Inferior parietal cortex (tissue), 1 donor: Measurements from ENCODE around the gene RIMBP3B.
"Not testable (repeated sequence)": the region's sequence is repeated elsewhere in the genome, so short reads cannot be mapped to it uniquely, and the experiment has no call there.

Experiments
- DNase-seq: peaks from one replicate; pipeline ENCODE4 v3.0.0-alpha.2; 2016; ENCODE audit errors: extremely low spot score

Gene RIMBP3B

GRCh38 chr22:21383701-21384467 is at the start of gene RIMBP3B:
TSS of gene RIMBP3B (plus strand) at chr22:21383751. CDS start at chr22:21383859, 108 bp downstream.
- DNase-seq, result not testable (repeated sequence)

GRCh38 chr22:21357527-21357926 is 26.0 kb upstream of the RIMBP3B start:
- DNase-seq, result not testable (repeated sequence)

- not testable (repeated sequence) for DNase-seq
Observed at GRCh38 chr22:21360525-21360924, 23.0 kb upstream of the RIMBP3B start.

- DNase-seq, result not testable (repeated sequence)
Observed at GRCh38 chr22:21362473-21362872, 21.1 kb upstream of the RIMBP3B start.

- DNase-seq, result not testable (repeated sequence)
Observed at GRCh38 chr22:21363061-21363460, 20.5 kb upstream of the RIMBP3B start.

- DNase-seq, result not testable (repeated sequence)
Observed at GRCh38 chr22:21363803-21364202, 19.7 kb upstream of the RIMBP3B start.

GRCh38 chr22:21364362-21364761 is 19.2 kb upstream of the RIMBP3B start:
- DNase-seq, result not testable (repeated sequence)

GRCh38 chr22:21365337-21365736 is 18.2 kb upstream of the RIMBP3B start:
- not testable (repeated sequence) for DNase-seq

- not testable (repeated sequence) for DNase-seq
Observed at GRCh38 chr22:21368603-21369310, 14.8 kb upstream of the RIMBP3B start.

- not testable (repeated sequence) for DNase-seq
Observed at GRCh38 chr22:21375880-21376279, 7.7 kb upstream of the RIMBP3B start.

GRCh38 chr22:21384468-21385357 is 1.2 kb downstream of the RIMBP3B start:
- not testable (repeated sequence) for DNase-seq

GRCh38 chr22:21389480-21389879 is 5.9 kb downstream of the RIMBP3B start:
- not testable (repeated sequence) for DNase-seq

GRCh38 chr22:21390013-21390412 is 6.5 kb downstream of the RIMBP3B start:
- DNase-seq, result not testable (repeated sequence)

- not testable (repeated sequence) for DNase-seq
Observed at GRCh38 chr22:21394613-21395012, 11.1 kb downstream of the RIMBP3B start.

- DNase-seq, result not testable (repeated sequence)
Observed at GRCh38 chr22:21401197-21401969, 17.8 kb downstream of the RIMBP3B start.

- not testable (repeated sequence) for DNase-seq
Observed at GRCh38 chr22:21402763-21403314, 19.3 kb downstream of the RIMBP3B start.

GRCh38 chr22:21407139-21407538 is 23.6 kb downstream of the RIMBP3B start:
- DNase-seq, result not testable (repeated sequence)

- DNase-seq, result not testable (repeated sequence)
Observed at GRCh38 chr22:21407792-21408191, 24.2 kb downstream of the RIMBP3B start.

- DNase-seq, result not testable (repeated sequence)
Observed at GRCh38 chr22:21416375-21416774, 32.8 kb downstream of the RIMBP3B start.

GRCh38 chr22:21417227-21417746 is 33.7 kb downstream of the RIMBP3B start, which contains the start of gene HIC2:
TSS of gene HIC2 (plus strand) at chr22:21417371. CDS start at chr22:21442832, 25,461 bp downstream.
- DNase-seq, result not testable (repeated sequence)
